Panc1 (cell line): ENCODE measurements around the gene FGF5. TPM values are rescaled to one million over a fixed set of nuclear protein-coding genes. Genes with fewer than 3 reads are reported as not detected.
A peak's percentile ranks its signal among the peaks of the same experiment; 100 is the strongest.

ENCODE experiments used
- ATAC-seq: fragments of 200-7000 bp; cut with Tn5 transposase; 2 replicates; pipeline ENCODE4 v1.9.1; 2020; ENCODE audit warnings: mild to moderate bottlenecking, moderate library complexity
- BruUV-seq: library from RNA; stranded (reverse); fragments of 400-500 nt; replicated peaks from 2 replicates; lab custom pipeline; 2021; lab: Mats Ljungman, UMichigan
- CTCF ChIA-PET: fragments of 300-600 bp; sonication (Branson Sonifier 250); formaldehyde crosslinking; loops from one replicate; lab custom pipeline; 2022; ENCODE audit warnings: antibody characterized with exemption; lab: Charles Lee
- POLR2A ChIA-PET: fragments of 300-600 bp; sonication (Branson Sonifier 250); formaldehyde crosslinking; loops from one replicate; lab custom pipeline; 2022; ENCODE audit warnings: antibody characterized with exemption; lab: Charles Lee
- DNase-seq: peaks from one replicate; pipeline ENCODE4 v3.0.0-alpha.2; 2010; ENCODE audit warnings: low read depth, low spot score
- H3K27ac ChIP-seq: 2 replicates; pipeline ENCODE4 v1.5.1; 2011; ENCODE audit warnings: mild to moderate bottlenecking, low read length, inconsistent platforms
- H3K27me3 ChIP-seq: fragments of 200-500 bp; sonication (Bioruptor generic); 2 replicates; pipeline ENCODE4 v1.6.0; 2014; ENCODE audit warnings: low read length, inconsistent platforms; ENCODE audit not compliant: control insufficient read depth, insufficient read depth
- H3K36me3 ChIP-seq: fragments of 200-500 bp; sonication (Bioruptor generic); 2 replicates; pipeline ENCODE4 v1.5.1; 2014; ENCODE audit warnings: inconsistent platforms, mild to moderate bottlenecking, low read length, moderate library complexity; ENCODE audit not compliant: control insufficient read depth, insufficient read depth
- H3K4me1 ChIP-seq: 2 replicates; pipeline ENCODE4 v1.5.1; 2011; ENCODE audit warnings: inconsistent platforms, mild to moderate bottlenecking, low read length, moderate library complexity; ENCODE audit not compliant: control insufficient read depth, insufficient read depth
- H3K4me3 ChIP-seq, 2 experiments: 2 replicates each; pipeline ENCODE4 v1.5.1; 2011 to 2012; ENCODE audit warnings: low read depth in 2 of 2, low read length in 2 of 2, mild to moderate bottlenecking in 2 of 2, inconsistent platforms in 1 of 2, moderate library complexity in 1 of 2
- H3K9me3 ChIP-seq: fragments of 200-500 bp; sonication (Bioruptor generic); 2 replicates; pipeline ENCODE4 v1.5.1; 2014; ENCODE audit warnings: low read depth, mild to moderate bottlenecking, inconsistent platforms, low read length, moderate library complexity; ENCODE audit not compliant: control insufficient read depth, insufficient read depth
- CTCF ChIP-seq: fragments of 450-650 bp; IDR thresholded peaks from 2 replicates; pipeline ENCODE4 v1.5.1; 2017; ENCODE audit warnings: mild to moderate bottlenecking
- POLR2AphosphoS5 ChIP-seq: IDR thresholded peaks from 2 replicates; pipeline ENCODE4 v1.6.1; 2012; ENCODE audit warnings: mild to moderate bottlenecking, low read depth, low read length, moderate library complexity
- REST ChIP-seq, 2 experiments: IDR thresholded peaks; 2 replicates each; pipeline ENCODE4 v1.6.1; 2011 to 2012; ENCODE audit warnings: low read depth in 2 of 2, control low read depth in 1 of 2, low read length in 1 of 2, mild to moderate bottlenecking in 1 of 2, moderate library complexity in 1 of 2; ENCODE audit not compliant: insufficient read depth in 1 of 2
- SIN3A ChIP-seq: IDR thresholded peaks from 2 replicates; pipeline ENCODE4 v1.6.1; 2012; ENCODE audit warnings: low read depth, mild to moderate bottlenecking, low read length, moderate library complexity, borderline replicate concordance; ENCODE audit not compliant: insufficient read depth
- TCF7L2 ChIP-seq: IDR thresholded peaks from 2 replicates; pipeline ENCODE4 v1.6.1; 2011; ENCODE audit warnings: mild to moderate bottlenecking, low read depth, low read length, inconsistent platforms
- in situ Hi-C: cut with HindIII; loops from 2 replicates; pipeline ENCODE4 v1.10.0; 2016; ENCODE audit warnings: low sequenced_read_pairs, low pct_unique_long_range_greater_than_20kb
- intact Hi-C: fragments of 100-400 bp; cut with micrococcal nuclease; formaldehyde crosslinking; loops from one replicate; pipeline ENCODE4 v1.10.0; 2022; ENCODE audit not compliant: unreplicated experiment
- total RNA-seq: library from RNA; stranded (reverse); gene quantifications from one replicate; pipeline ENCODE4 v1.2.1, GENCODE V29; 2021; ENCODE audit not compliant: unreplicated experiment

Gene FGF5
- total RNA-seq, 1 experiment from 2014 or later, result 1.3 TPM

- peaks cover 10% of the 10 kb centered on the region for H3K27me3 ChIP-seq
- CTCF ChIA-PET, result no interaction called here
These were observed 2.5 kb downstream of the FGF5 start for GRCh38 chr4:80268936-80269335.

GRCh38 chr4:80270321-80270720 lies 3.9 kb downstream of the FGF5 start:
- Histone ChIP-seq H3K4me3 (peak overlapping the region in 1 of 2 experiments; percentile 53; a peak in 1 of 4 replicates), H3K9me3 (no peaks in the 10 kb centered on the region), H3K27me3 (peaks cover 4% of the 10 kb centered on the region), H3K27ac (no peak overlapping the region), H3K4me1 (no peaks in the 10 kb centered on the region), H3K36me3 (no peaks in the 10 kb centered on the region)
- TF ChIP-seq REST (IDR thresholded peaks at IDR 0.05; ENCODE audit: insufficient read depth in 1 of 2, low read depth in 2 of 2, low read length in 1 of 2), result no peak
- TF ChIP-seq POLR2AphosphoS5, result no peak
- no peak for TF ChIP-seq CTCF
- no peak for TF ChIP-seq SIN3A
- no peak for TF ChIP-seq TCF7L2
- ChIA-PET POLR2A (no interaction called here), CTCF (no interaction called here)
- BruUV-seq, result no TSS peak
- DNase-seq (no peak), ATAC-seq (no peak)
- in situ Hi-C loops (no loop called here), intact Hi-C loops (no loop called here)

More at GRCh38 chr4:80268936-80269335, 2.5 kb downstream of the FGF5 start:
- POLR2A ChIA-PET, result interaction anchor here (0.6 kb wide), 1 partner anchor 189 kb away, joined by 3 read pairs; no protein-coding TSS in a partner anchor
- Histone ChIP-seq H3K4me1 (no peaks in the 10 kb centered on the region), H3K36me3 (no peaks in the 10 kb centered on the region), H3K27ac (no peak overlapping the region), H3K4me3 (peak overlapping the region in 1 of 2 experiments; percentile 53; a peak in 1 of 4 replicates), H3K9me3 (no peaks in the 10 kb centered on the region)
- TF ChIP-seq REST (IDR thresholded peaks at IDR 0.05; ENCODE audit: insufficient read depth in 1 of 2, low read depth in 2 of 2, low read length in 1 of 2), result no peak
- ATAC-seq (no peak), DNase-seq (no peak)
- intact Hi-C loops, result no loop called here
- in situ Hi-C loops, result no loop called here
- no TSS peak for BruUV-seq
